Measurements from ENCODE around the gene KCNH1. TPM values are rescaled to one million over a fixed set of nuclear protein-coding genes. Genes with fewer than 3 reads are reported as not detected.
"Not testable (repeated sequence)": the region's sequence is repeated elsewhere in the genome, so short reads cannot be mapped to it uniquely, and the experiment has no call there.

The KCNH1 gene
- total and polyA plus RNA-seq, 7 donors = 0.10 to 0.22 (median 0.17) TPM

GRCh38 chr1:211082824-211083223 lies 51.1 kb downstream of the KCNH1 start:
- intact Hi-C loops (cut with DNase I) = no loop called here
- no peaks in the 10 kb centered on the region for H3K4me1 ChIP-seq
- ATAC-seq = no peak
- WGBS, 3 donors = 48 to 59% (median 54%) methylated on average over 5 of the region's 5 CpGs
- DNase-seq = no peak
- H3K27ac ChIP-seq = no peak overlapping the region
- H3K27me3 ChIP-seq (ENCODE audit: insufficient read depth in 3 of 3, low read length in 2 of 3) = no peaks in the 10 kb centered on the region
- H3K9me3 ChIP-seq = no peaks in the 10 kb centered on the region
- no peak for TF ChIP-seq CTCF (IDR thresholded peaks at IDR 0.05)
- H3K4me3 ChIP-seq = no peak overlapping the region
- no peaks in the 10 kb centered on the region for H3K36me3 ChIP-seq (ENCODE audit: insufficient read depth in 1 of 2, low read depth in 1 of 2)

GRCh38 chr1:211081447-211081846 lies 52.5 kb downstream of the KCNH1 start:
- H3K36me3 ChIP-seq (ENCODE audit: insufficient read depth in 1 of 2, low read depth in 1 of 2); H3K4me3 ChIP-seq; H3K4me1 ChIP-seq; H3K9me3 ChIP-seq; DNase-seq; H3K27ac ChIP-seq; ATAC-seq; intact Hi-C loops (cut with DNase I); H3K27me3 ChIP-seq (ENCODE audit: insufficient read depth in 3 of 3, low read length in 2 of 3): not testable (repeated sequence)
- WGBS, 3 donors = 83 to 98% (median 95%) methylated on average over 5 of the region's 5 CpGs

GRCh38 chr1:211068976-211069375 lies 65.0 kb downstream of the KCNH1 start:
- Histone ChIP-seq H3K27ac (no peak overlapping the region), H3K27me3 (ENCODE audit: insufficient read depth in 3 of 3, low read length in 2 of 3) (no peaks in the 10 kb centered on the region), H3K36me3 (ENCODE audit: insufficient read depth in 1 of 2, low read depth in 1 of 2) (no peaks in the 10 kb centered on the region), H3K4me1 (no peaks in the 10 kb centered on the region), H3K9me3 (no peaks in the 10 kb centered on the region), H3K4me3 (no peak overlapping the region)
- intact Hi-C loops (cut with DNase I) = no loop called here
- TF ChIP-seq CTCF (IDR thresholded peaks at IDR 0.05) = no peak
- 59 to 72% (median 70%) methylated on average over 3 of the region's 3 CpGs for WGBS, 3 donors
- ATAC-seq (no peak), DNase-seq (no peak)

GRCh38 chr1:211066781-211067384 lies 67.1 kb downstream of the KCNH1 start:
- Histone ChIP-seq H3K36me3 (ENCODE audit: insufficient read depth in 1 of 2, low read depth in 1 of 2) (no peaks in the 10 kb centered on the region), H3K27ac (no peak overlapping the region), H3K4me3 (no peak overlapping the region), H3K27me3 (ENCODE audit: insufficient read depth in 3 of 3, low read length in 2 of 3) (no peaks in the 10 kb centered on the region), H3K4me1 (no peaks in the 10 kb centered on the region), H3K9me3 (no peaks in the 10 kb centered on the region)
- DNase-seq (no peak), ATAC-seq (no peak)
- intact Hi-C loops (cut with DNase I) = no loop called here
- no peak for TF ChIP-seq CTCF (IDR thresholded peaks at IDR 0.05)
- 53 to 58% (median 55%) methylated on average over 7 of the region's 7 CpGs for WGBS, 3 donors

GRCh38 chr1:211041838-211042237 lies 92.1 kb downstream of the KCNH1 start:
- ATAC-seq; H3K36me3 ChIP-seq (ENCODE audit: insufficient read depth in 1 of 2, low read depth in 1 of 2); intact Hi-C loops (cut with DNase I); H3K4me1 ChIP-seq; DNase-seq; H3K9me3 ChIP-seq; H3K27ac ChIP-seq; H3K27me3 ChIP-seq (ENCODE audit: insufficient read depth in 3 of 3, low read length in 2 of 3); H3K4me3 ChIP-seq: not testable (repeated sequence)
- WGBS, 3 donors = 52 to 63% (median 60%) methylated on average over 3 of the region's 3 CpGs

GRCh38 chr1:211037095-211037494 lies 96.9 kb downstream of the KCNH1 start:
- Histone ChIP-seq H3K27me3 (ENCODE audit: insufficient read depth in 3 of 3, low read length in 2 of 3) (no peaks in the 10 kb centered on the region), H3K9me3 (no peaks in the 10 kb centered on the region), H3K36me3 (ENCODE audit: insufficient read depth in 1 of 2, low read depth in 1 of 2) (no peaks in the 10 kb centered on the region), H3K4me1 (no peaks in the 10 kb centered on the region), H3K4me3 (no peak overlapping the region), H3K27ac (no peak overlapping the region)
- ATAC-seq = no peak
- intact Hi-C loops (cut with DNase I) = no loop called here
- no peak for DNase-seq
- TF ChIP-seq CTCF (IDR thresholded peaks at IDR 0.05) = no peak
- 36 to 45% (median 40%) methylated on average over 2 of the region's 2 CpGs for WGBS, 3 donors

All from psoas muscle (tissue), 8 donors.